Skeletal muscle cell (primary cell): ENCODE measurements around the gene NFIB.

Experiments used
- DNase-seq: peaks from one replicate; pipeline ENCODE4 v3.0.0-alpha.2; 2010; ENCODE audit warnings: low read depth
- H3K4me3 ChIP-seq: 2 replicates; pipeline ENCODE4 v1.5.1; 2011; ENCODE audit warnings: low read depth, mild to moderate bottlenecking, control low read depth, low read length, moderate library complexity

NFIB gene

DNA sequence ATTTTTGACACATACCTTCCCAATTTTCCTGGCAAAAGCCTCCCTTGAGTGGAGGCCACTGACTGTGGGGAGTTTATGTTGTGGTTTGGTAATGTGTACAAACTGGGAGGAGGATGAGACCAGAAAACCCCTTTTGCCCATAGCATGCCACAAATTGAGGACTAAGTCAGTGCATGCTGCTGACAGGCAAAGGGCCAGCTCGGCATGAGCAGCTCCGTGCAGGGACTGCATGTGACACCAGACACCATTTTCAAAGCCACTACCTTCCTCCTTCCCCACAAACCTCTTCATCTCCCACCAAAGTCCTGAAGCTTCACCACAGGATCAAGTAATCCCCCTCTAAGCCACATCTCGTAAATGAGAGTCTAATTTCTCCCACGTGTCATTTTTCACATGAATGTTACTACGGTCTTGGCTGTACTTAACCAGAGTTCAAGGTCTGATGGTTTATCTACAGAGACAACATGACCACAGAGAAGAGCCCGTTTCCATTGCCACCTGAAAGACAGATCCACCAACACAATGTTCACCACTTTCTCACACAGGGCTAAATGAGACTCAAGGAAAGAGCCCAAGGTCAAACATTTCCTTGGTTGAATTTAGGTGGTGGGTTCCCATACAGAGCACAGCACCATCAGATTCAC is 106.5 kb downstream of the NFIB start:
- no peak overlapping the region for H3K4me3 ChIP-seq
- no peak for DNase-seq

DNA sequence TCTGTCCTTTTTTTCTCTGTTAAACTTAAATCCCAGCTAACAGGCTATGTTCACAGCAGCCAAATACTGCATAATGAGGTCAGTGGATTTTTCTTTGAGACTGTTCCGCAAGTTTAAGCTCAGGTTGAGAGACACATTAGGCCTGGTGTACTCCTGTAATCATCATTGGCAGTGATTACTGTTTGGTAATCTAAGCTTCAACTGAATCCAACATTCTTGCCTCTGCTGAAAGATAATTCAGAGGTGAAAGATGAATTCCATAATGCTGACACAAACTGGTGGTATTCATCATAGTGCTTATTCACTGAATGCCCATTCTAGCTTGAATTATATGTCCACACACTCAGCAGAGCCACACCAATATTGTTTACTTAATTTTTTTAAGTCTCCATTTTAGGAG is 108.5 kb downstream of the NFIB start:
- H3K4me3 ChIP-seq, result no peak overlapping the region
- DNase-seq, result peak; percentile 55

DNA sequence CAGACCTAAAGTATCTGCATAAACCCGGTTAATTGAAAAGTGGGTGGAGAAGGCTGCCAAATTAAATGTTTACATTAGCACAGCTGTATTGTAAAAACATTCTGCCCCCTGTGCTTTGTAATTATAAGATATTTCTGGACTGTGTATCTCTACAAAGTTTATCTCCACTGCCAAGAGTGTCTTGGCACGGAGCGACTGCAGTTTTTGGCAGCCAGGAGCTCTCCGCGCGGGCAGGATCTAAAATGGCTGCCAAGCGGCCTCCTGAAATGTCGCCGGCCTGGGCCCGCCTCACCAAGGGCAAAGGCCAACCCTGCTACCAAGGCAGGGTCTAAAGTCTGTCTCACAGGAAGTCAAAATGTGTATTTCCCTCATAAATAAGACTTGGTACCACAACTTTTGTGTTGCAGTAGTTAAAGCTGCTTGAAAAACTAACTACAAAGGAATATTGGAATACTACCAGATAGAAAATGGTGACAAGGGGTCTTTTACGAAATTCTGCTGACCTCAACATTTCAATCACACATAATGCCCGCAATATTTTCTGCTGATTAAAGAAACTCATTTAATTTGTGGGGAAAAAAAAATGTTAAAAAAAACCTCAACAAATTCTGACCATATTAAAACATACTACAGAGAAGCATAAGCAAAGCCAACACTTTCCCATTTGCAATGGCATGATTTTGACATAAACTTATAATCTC is 110.4 kb downstream of the NFIB start:
- no peak overlapping the region for H3K4me3 ChIP-seq
- no peak for DNase-seq

DNA sequence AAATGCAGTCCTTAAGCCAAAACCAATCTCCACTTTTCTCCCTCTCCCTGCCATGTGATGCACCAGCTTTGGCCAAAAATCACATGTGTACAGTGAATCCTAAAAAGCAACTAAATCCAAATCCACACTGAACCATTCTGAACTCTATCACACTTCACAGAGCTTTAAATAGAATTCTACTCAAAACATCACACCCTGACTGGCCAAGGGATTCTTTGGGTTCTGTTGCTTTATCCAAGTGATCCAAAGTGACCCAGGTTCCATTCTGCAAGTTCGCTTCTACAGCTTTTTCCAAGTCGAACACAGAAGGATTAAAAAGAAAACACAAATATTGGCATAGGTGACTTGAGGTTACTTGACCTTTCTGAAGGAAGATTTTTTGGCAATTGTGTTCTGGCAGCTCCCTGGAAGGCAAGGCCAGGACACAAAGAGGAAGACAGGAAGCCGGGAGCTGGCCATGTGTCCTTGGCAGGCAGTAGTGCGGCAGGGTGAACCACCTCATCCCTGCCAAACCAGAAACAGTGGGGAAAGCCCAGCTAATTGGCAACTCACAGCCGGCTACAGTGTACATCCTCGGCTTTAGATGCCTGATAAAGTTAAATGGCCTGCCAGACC is 115.0 kb downstream of the NFIB start:
- no peak for DNase-seq
- H3K4me3 ChIP-seq, result no peak overlapping the region

DNA sequence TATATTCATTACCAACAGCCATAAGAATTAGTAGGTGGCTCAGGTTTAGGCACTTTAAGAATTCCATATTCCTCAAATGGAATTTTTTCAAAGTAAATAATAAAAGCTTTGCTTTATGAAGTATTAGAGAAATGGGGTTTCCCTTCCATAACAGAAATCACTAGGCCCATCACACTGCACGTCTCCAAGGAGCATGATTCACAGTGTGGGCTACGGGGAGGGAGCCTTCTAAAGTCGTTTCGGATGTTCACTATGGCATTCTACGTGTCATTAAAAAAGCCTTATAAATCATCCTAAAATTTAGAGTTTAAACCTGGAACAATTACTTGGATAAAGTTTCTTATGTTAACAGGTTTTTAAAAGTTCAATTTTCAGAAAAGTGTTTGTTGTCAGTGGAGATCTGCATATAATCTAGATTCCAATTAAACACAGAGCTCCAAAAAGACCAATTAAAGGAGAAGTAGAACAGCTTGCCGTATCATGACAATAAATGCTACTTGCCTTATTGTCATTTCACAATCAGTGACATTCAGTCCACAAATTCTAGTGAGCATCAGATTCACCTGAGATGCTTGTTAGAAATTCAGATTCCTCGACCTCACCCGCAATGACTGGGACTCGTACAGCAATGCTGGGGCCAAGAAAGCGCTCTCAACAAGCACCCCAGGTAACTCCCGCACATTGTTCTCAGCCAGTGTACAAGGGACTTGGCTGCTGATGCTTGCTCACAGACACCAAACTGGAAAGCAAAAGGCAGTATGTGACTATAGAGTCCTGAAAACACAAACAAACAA is 115.7 kb downstream of the NFIB start:
- no peak overlapping the region for H3K4me3 ChIP-seq
- peak; percentile 36 for DNase-seq

DNA sequence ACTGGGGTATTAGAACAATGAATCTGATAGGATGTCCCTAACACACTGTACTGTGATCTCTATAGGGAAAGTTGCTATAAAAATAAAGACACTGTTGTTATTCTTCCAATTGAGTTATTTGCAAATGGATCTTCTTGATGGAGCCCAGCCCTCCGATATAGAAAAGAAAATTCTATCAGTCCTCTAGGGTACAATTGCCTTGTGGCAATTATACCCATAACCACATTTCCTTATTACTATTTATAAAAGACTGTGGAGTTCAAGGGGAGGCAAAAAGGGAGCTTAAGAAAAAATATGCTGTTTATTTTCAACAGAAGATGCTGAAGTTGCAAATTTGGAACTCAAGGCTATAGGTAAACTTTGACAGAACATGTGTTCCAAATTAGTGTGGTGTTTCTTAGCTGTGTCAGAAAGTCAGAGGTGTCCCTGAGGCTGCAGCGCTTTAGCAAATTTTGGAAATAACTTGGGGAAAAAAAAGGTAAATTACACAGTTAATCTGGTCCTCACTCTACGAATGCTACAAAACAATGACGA is 116.5 kb downstream of the NFIB start:
- H3K4me3 ChIP-seq, result no peak overlapping the region
- no peak for DNase-seq

DNA sequence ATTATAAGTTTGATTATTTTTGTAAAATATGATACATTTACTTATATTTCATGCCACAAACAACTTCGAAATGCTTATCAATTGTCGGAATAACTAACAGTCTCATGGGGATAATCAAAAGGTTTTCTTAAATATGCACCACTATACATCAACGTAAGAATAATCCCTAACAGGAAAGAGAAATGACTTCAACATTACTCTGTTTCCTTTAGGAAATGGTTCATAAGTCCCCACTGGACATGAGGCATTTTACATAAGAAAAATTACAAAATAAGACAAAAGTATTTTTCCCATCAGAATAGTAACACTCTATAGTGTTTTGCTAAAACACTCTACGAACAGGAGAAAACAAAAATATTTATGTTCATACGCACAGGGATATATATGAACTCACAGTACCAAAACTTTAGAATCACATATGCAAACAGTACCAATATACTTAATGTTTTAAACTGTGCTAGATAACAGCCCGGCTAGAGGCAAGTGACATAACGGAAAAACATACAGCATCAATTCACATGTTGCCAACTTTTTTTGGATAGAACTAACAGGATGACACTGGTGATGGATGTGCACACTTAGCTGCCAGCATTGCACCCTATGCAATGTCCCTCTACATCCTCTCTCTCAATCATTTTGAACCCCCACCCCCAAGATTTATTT is 120.5 kb downstream of the NFIB start:
- H3K4me3 ChIP-seq, result no peak overlapping the region

DNA sequence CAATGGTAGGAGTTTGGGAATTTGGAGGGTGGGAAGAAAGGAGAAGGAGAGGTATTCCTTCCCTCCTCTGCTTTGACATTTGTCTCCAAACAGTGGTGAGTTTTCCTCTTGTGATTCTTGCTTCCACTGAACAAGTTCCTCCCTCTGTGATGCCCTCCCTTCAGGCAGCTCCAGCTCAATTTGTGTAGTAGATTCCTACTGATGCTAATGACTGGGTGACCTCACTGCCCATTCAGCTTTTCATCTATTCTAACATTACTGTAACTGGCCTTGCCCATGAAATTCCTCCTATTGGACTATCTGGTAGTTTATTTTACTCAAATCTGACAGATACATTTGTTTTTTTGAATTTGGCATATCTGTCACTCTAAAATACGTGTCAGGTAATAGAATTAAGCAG is 121.4 kb downstream of the NFIB start:
- DNase-seq, result no peak
- H3K4me3 ChIP-seq, result no peak overlapping the region

More for the DNA sequence above, 120.5 kb downstream of the NFIB start:
- no peak for DNase-seq

DNA sequence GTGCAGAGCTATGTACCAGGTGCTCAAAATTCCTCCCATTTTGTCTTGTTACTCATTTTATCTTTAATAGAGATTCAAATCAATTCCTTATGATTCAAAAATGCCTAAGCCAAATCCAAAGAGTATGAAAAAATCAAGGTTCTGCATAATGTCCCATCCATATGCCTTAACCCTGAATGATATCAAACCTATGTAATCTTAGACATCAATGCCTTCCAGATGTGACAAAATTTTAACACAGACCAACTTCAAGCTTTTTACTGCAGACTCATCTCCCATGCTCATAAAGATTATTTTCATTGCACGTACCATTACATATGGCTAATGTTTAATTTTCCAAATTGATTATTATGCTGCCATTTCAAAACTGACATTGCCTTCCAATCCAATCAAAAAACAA is 122.4 kb downstream of the NFIB start:
- no peak overlapping the region for H3K4me3 ChIP-seq
- DNase-seq, result no peak

DNA sequence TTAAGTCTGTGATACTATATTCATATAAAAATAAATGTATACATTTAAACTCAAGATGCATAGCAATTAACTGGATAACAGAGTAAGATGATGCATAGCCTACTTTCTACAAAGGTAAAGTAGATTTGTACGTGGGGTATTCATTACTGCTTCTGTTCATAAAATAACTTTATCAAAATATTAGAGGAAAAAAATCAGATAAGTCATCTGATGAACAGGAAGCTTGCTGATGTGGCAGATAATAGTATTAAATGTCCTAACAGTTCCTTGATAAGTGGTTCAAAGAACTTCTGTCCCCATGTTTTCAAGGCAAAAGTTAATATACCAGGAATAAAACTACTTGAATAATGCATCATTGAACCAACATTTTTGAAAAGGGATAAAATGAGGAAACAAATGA is 123.7 kb downstream of the NFIB start:
- DNase-seq, result no peak
- no peak overlapping the region for H3K4me3 ChIP-seq

DNA sequence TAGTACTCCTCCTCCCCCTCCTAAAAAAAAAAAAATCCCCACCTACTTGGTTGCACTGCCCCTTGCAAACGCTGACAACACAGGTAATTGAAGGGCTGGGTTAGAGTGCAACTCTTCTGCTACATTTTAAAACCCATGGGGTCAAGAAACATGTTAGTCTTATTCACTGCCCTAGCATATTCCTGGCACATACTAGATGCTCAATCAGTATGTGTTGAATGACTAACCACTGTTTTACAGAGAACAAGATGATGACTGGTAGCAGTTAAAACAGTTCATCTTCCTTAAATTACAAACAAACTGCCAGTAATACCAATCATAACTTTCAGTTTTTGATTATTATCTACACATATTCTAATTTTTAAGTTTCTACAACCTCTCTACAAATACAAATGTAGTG is 124.4 kb downstream of the NFIB start:
- no peak for DNase-seq
- H3K4me3 ChIP-seq, result no peak overlapping the region

DNA sequence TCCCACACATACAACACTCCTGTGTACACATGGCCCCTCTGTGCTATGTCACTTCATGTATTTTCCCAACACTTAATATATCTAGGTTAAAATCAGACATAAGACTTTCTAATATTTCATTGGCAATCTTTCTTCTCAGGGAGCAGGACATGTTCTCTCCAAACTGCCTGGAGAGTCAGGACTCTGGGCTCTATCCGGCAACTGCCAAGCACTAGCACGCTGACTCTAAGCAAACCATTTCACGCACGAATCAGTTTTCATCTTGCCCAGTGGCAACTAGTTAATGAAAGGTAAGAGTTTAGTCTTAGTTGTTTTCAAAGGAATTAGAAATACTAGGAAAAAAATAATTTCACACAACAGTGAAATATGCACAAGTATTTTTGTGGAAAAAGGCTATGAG is 124.8 kb downstream of the NFIB start:
- H3K4me3 ChIP-seq, result no peak overlapping the region
- no peak for DNase-seq

DNA sequence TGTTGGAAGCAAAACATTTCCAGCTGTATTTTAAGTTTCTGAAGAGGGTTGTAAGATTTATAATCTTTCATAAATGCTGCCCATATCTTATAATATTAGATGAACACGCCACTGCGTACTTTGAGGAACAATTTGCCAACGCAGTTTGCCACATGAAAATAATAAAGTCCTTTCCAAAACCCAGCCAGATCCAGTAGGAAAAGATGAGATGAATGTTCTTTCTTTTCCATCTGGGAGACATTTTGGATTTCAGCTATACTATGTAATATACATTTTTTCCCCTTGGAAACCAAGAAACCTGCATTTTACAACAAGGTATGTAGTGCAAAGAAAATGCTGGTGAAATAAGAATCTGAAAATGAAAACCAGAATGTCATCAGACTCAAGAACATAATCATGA is 125.4 kb downstream of the NFIB start:
- H3K4me3 ChIP-seq, result no peak overlapping the region
- no peak for DNase-seq

DNA sequence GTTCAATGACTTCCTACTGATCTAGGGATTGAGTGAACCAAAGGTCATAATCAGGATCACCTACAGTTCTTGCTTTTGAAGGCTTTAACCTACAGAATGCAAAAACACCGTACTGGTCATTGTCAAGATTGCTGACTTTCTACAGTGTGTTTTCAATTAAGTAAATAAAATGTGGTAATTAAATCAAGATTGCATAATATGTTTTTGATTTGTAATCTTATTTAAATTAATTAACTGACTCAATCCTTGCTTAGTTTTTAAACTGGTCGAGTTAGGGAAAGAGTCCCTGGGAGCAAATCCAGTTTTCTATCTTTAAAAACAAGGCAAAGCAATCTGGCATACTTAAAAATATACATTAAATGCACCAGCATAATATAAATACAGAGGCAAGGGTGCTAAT is 125.9 kb downstream of the NFIB start:
- H3K4me3 ChIP-seq, result no peak overlapping the region
- no peak for DNase-seq

DNA sequence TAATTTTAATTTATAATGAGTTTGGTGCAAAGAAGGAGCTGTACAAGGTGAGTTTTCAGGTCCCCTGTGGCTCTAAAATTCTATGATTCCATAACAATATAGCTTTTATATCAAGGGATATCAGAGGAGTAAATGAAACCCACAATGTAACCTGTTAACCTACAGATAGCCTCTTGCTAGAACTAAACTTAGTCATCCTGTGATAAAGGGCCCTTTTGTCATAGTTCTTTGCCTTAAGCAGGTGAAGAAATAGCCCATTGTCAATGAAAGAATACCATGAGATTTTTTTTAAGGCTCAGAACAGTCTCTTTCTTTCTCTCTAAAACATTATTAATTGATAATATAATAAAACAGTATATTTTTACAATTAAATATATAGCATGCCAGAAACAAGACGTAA is 127.8 kb downstream of the NFIB start:
- H3K4me3 ChIP-seq, result no peak overlapping the region
- DNase-seq, result no peak

DNA sequence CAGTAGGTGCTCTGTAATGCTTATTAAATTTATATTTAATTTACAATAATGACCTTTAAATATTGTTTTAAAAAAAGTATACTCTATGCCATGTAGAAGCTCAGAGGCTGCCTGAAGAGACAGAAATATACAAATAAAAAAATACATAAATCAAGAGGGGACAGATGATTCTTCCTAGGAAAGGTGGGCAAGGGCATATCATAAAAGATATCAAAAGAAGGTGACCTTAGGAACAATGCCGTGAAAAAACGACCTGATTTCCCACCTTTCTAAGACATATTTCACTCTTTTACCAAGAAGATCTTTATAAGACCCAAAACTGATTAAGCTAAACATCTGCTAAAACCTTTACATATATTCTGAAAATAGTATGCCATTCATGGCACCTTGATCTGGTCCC is 128.9 kb downstream of the NFIB start:
- H3K4me3 ChIP-seq, result no peak overlapping the region
- DNase-seq, result no peak

DNA sequence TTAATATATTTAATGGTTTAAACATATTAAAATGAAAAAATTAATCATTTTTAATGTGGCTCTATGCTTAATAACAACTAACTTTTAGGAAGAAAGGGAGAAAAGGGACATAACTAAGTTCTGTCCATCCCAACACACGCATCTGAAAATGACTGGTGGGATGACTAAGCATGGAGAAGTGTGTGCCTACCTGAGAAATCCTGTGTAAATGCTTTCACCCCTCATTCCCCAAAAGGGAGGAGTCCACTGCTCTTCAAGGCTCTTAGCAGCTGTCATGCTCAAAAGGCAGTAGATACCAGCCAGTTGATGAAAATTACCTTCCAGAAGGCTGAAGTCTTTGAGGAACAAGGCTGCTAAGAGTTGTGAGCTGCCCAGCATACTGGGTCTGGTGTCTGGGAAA is 130.9 kb downstream of the NFIB start:
- no peak for DNase-seq
- no peak overlapping the region for H3K4me3 ChIP-seq

DNA sequence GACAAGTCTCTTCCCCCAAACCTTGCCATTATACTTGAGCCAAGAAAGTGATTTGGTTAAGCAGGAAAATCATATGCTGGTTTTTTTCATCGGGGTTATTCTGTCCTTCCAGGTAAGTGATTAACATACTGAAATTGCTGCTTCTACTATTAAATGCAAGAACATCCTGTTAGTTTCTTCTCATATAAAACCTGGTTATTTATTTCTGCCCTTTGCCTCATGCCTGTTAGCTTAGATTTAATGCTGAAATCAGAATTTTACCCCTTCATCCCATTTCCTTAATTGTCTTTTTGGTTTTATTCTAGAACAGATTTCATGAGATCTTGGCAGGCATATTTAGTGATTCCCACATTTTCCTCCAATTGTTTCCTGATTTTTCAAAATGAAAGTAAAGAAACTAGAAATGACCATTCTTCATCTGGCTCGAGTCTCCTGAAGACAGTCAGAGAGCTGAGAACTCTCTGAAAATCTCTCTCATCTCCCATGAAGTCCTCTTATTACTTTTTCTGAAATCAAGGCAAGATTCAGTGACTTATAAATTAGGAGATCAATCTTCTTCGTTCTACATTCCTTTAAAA is 132.9 kb downstream of the NFIB start:
- DNase-seq, result no peak
- no peak overlapping the region for H3K4me3 ChIP-seq
